IMR-90 (cell line): ENCODE data around the gene DOCK4. TPM values are rescaled to one million over a fixed set of nuclear protein-coding genes. Genes with fewer than 3 reads are reported as not detected.

Experiments
- ATAC-seq: fragments of 200-7000 bp; cut with Tn5 transposase; 2 replicates; pipeline ENCODE4 v1.9.1; 2020; ENCODE audit warnings: low read depth, mild to moderate bottlenecking, moderate library complexity
- BruUV-seq: library from RNA; stranded (reverse); fragments of 400-500 nt; replicated peaks from 2 replicates; lab custom pipeline; 2021; lab: Mats Ljungman, UMichigan
- CTCF ChIA-PET: fragments of 300-600 bp; formaldehyde crosslinking; extraction: SDS; loops from one replicate; lab custom pipeline; 2021; ENCODE audit warnings: antibody characterized with exemption; lab: Yijun Ruan, JAX
- POLR2A ChIA-PET: fragments of 300-600 bp; sonication (Branson Sonifier 250); formaldehyde crosslinking; loops from one replicate; lab custom pipeline; 2022; ENCODE audit warnings: antibody characterized with exemption; ENCODE audit not compliant: unreplicated experiment; lab: Charles Lee
- DNase-seq: peaks from one replicate; pipeline ENCODE4 v3.0.0; 2013
- H2AFZ ChIP-seq: replicated peaks from 2 replicates; pipeline ENCODE3; 2013; ENCODE audit warnings: low read length, mild to moderate bottlenecking; ENCODE audit not compliant: poor library complexity
- H2AK5ac ChIP-seq: 2 replicates; pipeline ENCODE4 v1.6.1; 2013; ENCODE audit warnings: low read depth, low read length, inconsistent platforms
- H2AK9ac ChIP-seq: replicated peaks from 2 replicates; pipeline ENCODE3; 2013; ENCODE audit warnings: mild to moderate bottlenecking, low read depth, low read length, moderate library complexity; ENCODE audit not compliant: poor library complexity
- H2BK120ac ChIP-seq: 2 replicates; pipeline ENCODE4 v1.6.1; 2013; ENCODE audit warnings: low read depth, low read length, inconsistent platforms
- H2BK15ac ChIP-seq: 3 replicates; pipeline ENCODE4 v1.6.1; 2013; ENCODE audit warnings: low read depth, low read length, inconsistent platforms
- H2BK20ac ChIP-seq: 2 replicates; pipeline ENCODE4 v1.6.1; 2013; ENCODE audit warnings: low read depth, mild to moderate bottlenecking, inconsistent platforms, low read length, moderate library complexity
- H2BK5ac ChIP-seq: 2 replicates; pipeline ENCODE4 v1.6.1; 2013; ENCODE audit warnings: mild to moderate bottlenecking, low read depth, low read length, inconsistent platforms; ENCODE audit not compliant: poor library complexity, severe bottlenecking
- H3K14ac ChIP-seq: replicated peaks from 2 replicates; pipeline ENCODE4 v1.6.1; 2013; ENCODE audit warnings: low read depth, low read length, inconsistent platforms
- H3K18ac ChIP-seq: 2 replicates; pipeline ENCODE4 v1.6.1; 2013; ENCODE audit warnings: low read depth, low read length, control low read depth
- H3K23ac ChIP-seq: 2 replicates; pipeline ENCODE4 v1.6.1; 2013; ENCODE audit warnings: low read depth, low read length, inconsistent platforms
- H3K27ac ChIP-seq: 2 replicates; pipeline ENCODE4 v1.5.1; 2013; ENCODE audit warnings: mild to moderate bottlenecking, control low read depth, low read length; ENCODE audit not compliant: insufficient read depth
- H3K27me3 ChIP-seq: 2 replicates; pipeline ENCODE4 v1.6.1; 2013; ENCODE audit warnings: low read length; ENCODE audit not compliant: control insufficient read depth, insufficient read depth
- H3K36me3 ChIP-seq: 2 replicates; pipeline ENCODE4 v1.6.1; 2013; ENCODE audit warnings: low read length, mixed read lengths; ENCODE audit not compliant: control insufficient read depth, insufficient read depth
- H3K4ac ChIP-seq: 2 replicates; pipeline ENCODE4 v1.6.1; 2013; ENCODE audit warnings: low read depth, low read length, inconsistent platforms
- H3K4me1 ChIP-seq: 2 replicates; pipeline ENCODE4 v1.6.1; 2013; ENCODE audit warnings: low read length, mixed read lengths; ENCODE audit not compliant: control insufficient read depth, insufficient read depth
- H3K4me2 ChIP-seq: 2 replicates; pipeline ENCODE4 v1.6.1; 2013; ENCODE audit warnings: low read depth, mild to moderate bottlenecking, control low read depth, low read length, moderate library complexity
- H3K4me3 ChIP-seq: 2 replicates; pipeline ENCODE4 v1.5.1; 2013; ENCODE audit warnings: low read depth, mild to moderate bottlenecking, control low read depth, low read length, moderate library complexity; ENCODE audit not compliant: insufficient read depth
- H3K56ac ChIP-seq: 2 replicates; pipeline ENCODE4 v1.6.1; 2013; ENCODE audit warnings: low read length, inconsistent platforms; ENCODE audit not compliant: insufficient read depth; ENCODE audit errors: extremely low read depth
- H3K79me1 ChIP-seq, 2 experiments: 2 replicates each; pipeline ENCODE4 v1.6.1; 2013; ENCODE audit warnings: low read length in 2 of 2, inconsistent platforms in 1 of 2, low read depth in 1 of 2
- H3K9ac ChIP-seq: 2 replicates; pipeline ENCODE4 v1.6.1; 2013; ENCODE audit warnings: low read depth, low read length, control low read depth
- H3K9me1 ChIP-seq: 2 replicates; pipeline ENCODE4 v1.6.1; 2013; ENCODE audit warnings: low read length, inconsistent platforms; ENCODE audit not compliant: insufficient read depth
- H3K9me3 ChIP-seq: 2 replicates; pipeline ENCODE4 v1.6.1; 2013; ENCODE audit warnings: low read length; ENCODE audit not compliant: control insufficient read depth, insufficient read depth
- H4K20me1 ChIP-seq: 2 replicates; pipeline ENCODE4 v1.6.1; 2013; ENCODE audit warnings: low read length, inconsistent platforms; ENCODE audit not compliant: insufficient read depth
- H4K5ac ChIP-seq: 2 replicates; pipeline ENCODE4 v1.6.1; 2013; ENCODE audit warnings: mild to moderate bottlenecking, low read depth, low read length, control low read depth
- H4K8ac ChIP-seq, 2 experiments: 2 replicates each; pipeline ENCODE4 v1.6.1; 2013; ENCODE audit warnings: low read depth in 2 of 2, low read length in 2 of 2, control low read depth in 1 of 2, inconsistent platforms in 1 of 2
- H4K91ac ChIP-seq: 2 replicates; pipeline ENCODE4 v1.6.1; 2013; ENCODE audit warnings: low read depth, low read length, inconsistent platforms; ENCODE audit not compliant: insufficient read depth
- BHLHE40 ChIP-seq: fragments of 150-350 bp; IDR thresholded peaks from 2 replicates; pipeline ENCODE4 v1.6.1; 2016; ENCODE audit warnings: mild to moderate bottlenecking, low read depth, low read length
- CEBPB ChIP-seq: IDR thresholded peaks from 2 replicates; pipeline ENCODE4 v1.6.1; 2012; ENCODE audit warnings: low read depth, low read length, improper control_type of control experiment
- CHD1 ChIP-seq: IDR thresholded peaks from 2 replicates; pipeline ENCODE4 v1.6.1; 2012; ENCODE audit warnings: low read depth, low read length, improper control_type of control experiment
- CTCF ChIP-seq: conservative IDR thresholded peaks from 2 replicates; pipeline ENCODE4 v1.5.1; 2012; ENCODE audit warnings: mild to moderate bottlenecking, low read depth, low read length, improper control_type of control experiment
- ELK1 ChIP-seq: fragments of 150-350 bp; IDR thresholded peaks from 2 replicates; pipeline ENCODE4 v1.6.1; 2016; ENCODE audit warnings: low read depth, mild to moderate bottlenecking, low read length, moderate library complexity, borderline replicate concordance
- MAFK ChIP-seq: IDR thresholded peaks from 2 replicates; pipeline ENCODE4 v1.6.1; 2012; ENCODE audit warnings: low read depth, low read length, improper control_type of control experiment
- MAZ ChIP-seq: IDR thresholded peaks from 2 replicates; pipeline ENCODE4 v1.6.1; 2012; ENCODE audit warnings: low read depth, mild to moderate bottlenecking, low read length, improper control_type of control experiment, moderate library complexity, borderline replicate concordance
- MXI1 ChIP-seq: IDR thresholded peaks from 2 replicates; pipeline ENCODE4 v1.6.1; 2012; ENCODE audit warnings: low read depth, mild to moderate bottlenecking, low read length, moderate library complexity, borderline replicate concordance
- RCOR1 ChIP-seq: IDR thresholded peaks from 2 replicates; pipeline ENCODE4 v1.6.1; 2012; ENCODE audit warnings: mild to moderate bottlenecking, low read length, improper control_type of control experiment; ENCODE audit not compliant: insufficient replicate concordance
- SMC3 ChIP-seq: fragments of 150-350 bp; IDR thresholded peaks from 2 replicates; pipeline ENCODE4 v1.6.1; 2016; ENCODE audit warnings: low read depth, mild to moderate bottlenecking, antibody characterized with exemption, low read length, moderate library complexity
- WGBS, 2 experiments: methylation state at CpG; one replicate each; pipeline versions ENCODE4 v1.1.5 to v1.1.7; 2013; ENCODE audit warnings: missing lambda C conversion rate in 2 of 2; ENCODE audit not compliant: insufficient read length in 1 of 2; ENCODE audit errors: extremely low coverage in 2 of 2; 5-methylcytosine and 5-hydroxymethylcytosine counted together
- dilution Hi-C: fragments of 300-500 bp; cut with HindIII; formaldehyde crosslinking; loops from one replicate; pipeline ENCODE4 v1.14.3; 2018; ENCODE audit warnings: low sequenced_read_pairs; ENCODE audit not compliant: unreplicated experiment
- in situ Hi-C: fragments of 300-500 bp; cut with MboI; formaldehyde crosslinking; loops from 3 replicates; pipeline ENCODE4 v1.14.3; 2019; ENCODE audit warnings: low sequenced_read_pairs, inconsistent platforms, mixed read lengths
- intact Hi-C: fragments of 100-400 bp; cut with micrococcal nuclease; formaldehyde crosslinking; loops from 2 replicates; pipeline ENCODE4 v1.10.0; 2022
- polyA plus RNA-seq, 3 experiments: library from polyadenylated mRNA; depleted of rRNA; stranded (reverse); fragments of >200 nt; gene quantifications; 2 replicates each; pipeline ENCODE4 v1.2.3, GENCODE V29; 2012; ENCODE audit warnings: low replicate concordance in 1 of 3
- total RNA-seq: library from RNA; depleted of rRNA; stranded (reverse); fragments of >200 nt; gene quantifications from 2 replicates; pipeline ENCODE4 v1.2.3, GENCODE V29; 2012
- TF ChIP-seq, protein P1 (sequence below): fragments of 150-350 bp; IDR thresholded peaks from 2 replicates; pipeline ENCODE4 v1.6.1; 2017; ENCODE audit warnings: mild to moderate bottlenecking, antibody characterized with exemption, low read length, low read depth

The DOCK4 gene
- total and polyA plus RNA-seq, 2 of the 4 experiments (the other 2 are of a cell fraction), result 4.4 to 12.2 TPM

- POLR2A ChIA-PET, result no interaction called here
- dilution Hi-C loops (no loop called here), in situ Hi-C loops (no loop called here), intact Hi-C loops (no loop called here)
- Histone ChIP-seq H4K8ac (no peak overlapping the region), H2AK5ac (no peak overlapping the region), H2BK5ac (no peak overlapping the region), H3K79me1 (peaks cover 0 to 15% of the 10 kb centered on the region in 2 experiments), H3K4me3 (no peak overlapping the region), H3K4ac (no peak overlapping the region), H4K20me1 (no peaks in the 10 kb centered on the region), H3K27ac (no peak overlapping the region), H3K4me2 (no peak overlapping the region), H2BK15ac (peak overlapping the region; percentile 83; the same call in 2 of the 3 replicates), H2BK20ac (no peak overlapping the region; the same call in 1 of the 2 replicates), H3K56ac (no peak overlapping the region), H4K5ac (no peak overlapping the region), H2AK9ac (no peak overlapping the region), H3K23ac (0 out of 2 replicates have a peak overlapping the region, but pooled peaks have one; percentile 33), H3K18ac (no peak overlapping the region), H3K14ac (peak overlapping the region; percentile 14), H2AFZ (no peak overlapping the region), H4K91ac (no peak overlapping the region), H3K9me1 (no peaks in the 10 kb centered on the region), H3K9me3 (no peaks in the 10 kb centered on the region), H3K36me3 (no peaks in the 10 kb centered on the region), H3K27me3 (no peaks in the 10 kb centered on the region), H3K4me1 (peaks cover 3% of the 10 kb centered on the region), H3K9ac (no peak overlapping the region), H2BK120ac (no peak overlapping the region)
- BruUV-seq, result no TSS peak
- CTCF ChIA-PET, result no interaction called here
- no peak for DNase-seq
- no peak for ATAC-seq
- TF ChIP-seq MXI1 (no peak), CEBPB (no peak), CTCF (no peak), MAZ (no peak), RCOR1 (no peak), SMC3 (no peak), BHLHE40 (no peak), CHD1 (no peak), MAFK (no peak), ELK1 (no peak)
- TF ChIP-seq, protein P1, sequence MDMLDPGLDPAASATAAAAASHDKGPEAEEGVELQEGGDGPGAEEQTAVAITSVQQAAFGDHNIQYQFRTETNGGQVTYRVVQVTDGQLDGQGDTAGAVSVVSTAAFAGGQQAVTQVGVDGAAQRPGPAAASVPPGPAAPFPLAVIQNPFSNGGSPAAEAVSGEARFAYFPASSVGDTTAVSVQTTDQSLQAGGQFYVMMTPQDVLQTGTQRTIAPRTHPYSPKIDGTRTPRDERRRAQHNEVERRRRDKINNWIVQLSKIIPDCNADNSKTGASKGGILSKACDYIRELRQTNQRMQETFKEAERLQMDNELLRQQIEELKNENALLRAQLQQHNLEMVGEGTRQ, result no peak
- 43% methylated on average over 3 of the region's 5 CpGs; no CpG with 5 or more reads in 1 of the 2 experiments for WGBS, 2 experiments
Observed at GRCh38 chr7:112129655-112130323, 76.4 kb downstream of the DOCK4 start.
